ENCODE results near the gene CATSPERD. TPM values are rescaled to one million over a fixed set of nuclear protein-coding genes. Genes with fewer than 3 reads are reported as not detected.
"Not testable (repeated sequence)": the region's sequence is repeated elsewhere in the genome, so short reads cannot be mapped to it uniquely, and the experiment has no call there.

Gene CATSPERD
- total RNA-seq, 1 experiment from 2014 or later: 0.50 TPM

DNA sequence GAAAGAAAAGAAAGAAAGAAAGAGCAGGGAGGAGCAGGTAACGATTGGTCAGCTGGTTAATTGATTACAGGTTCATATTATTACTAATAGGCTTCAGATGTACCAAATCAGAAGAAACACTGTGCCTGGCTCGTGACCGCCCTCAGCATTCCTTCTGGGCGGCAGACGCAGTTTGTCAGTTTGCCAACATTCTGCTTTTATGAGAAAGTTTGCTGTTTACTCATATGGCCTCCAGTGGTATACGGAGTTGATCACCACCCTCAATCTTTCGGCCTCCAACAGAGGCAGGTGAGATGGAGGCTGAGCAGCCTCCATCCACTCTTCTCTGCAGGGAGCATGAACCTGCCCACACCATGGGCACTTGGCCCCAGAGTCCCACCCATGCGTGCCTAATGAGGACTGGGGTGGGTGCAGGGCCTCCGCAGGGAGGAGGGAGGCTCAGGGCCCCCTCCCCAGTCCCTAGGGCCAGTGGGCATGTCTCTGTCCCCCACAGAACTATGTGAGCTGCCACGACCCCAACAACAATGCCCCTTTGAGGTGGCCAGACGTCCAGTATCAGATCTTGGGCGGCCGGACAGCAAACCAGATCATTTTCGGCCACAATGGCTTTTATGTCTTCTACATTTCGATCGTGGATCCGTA lies 55.4 kb downstream of the CATSPERD start (continued):
- TF ChIP-seq, protein P1, sequence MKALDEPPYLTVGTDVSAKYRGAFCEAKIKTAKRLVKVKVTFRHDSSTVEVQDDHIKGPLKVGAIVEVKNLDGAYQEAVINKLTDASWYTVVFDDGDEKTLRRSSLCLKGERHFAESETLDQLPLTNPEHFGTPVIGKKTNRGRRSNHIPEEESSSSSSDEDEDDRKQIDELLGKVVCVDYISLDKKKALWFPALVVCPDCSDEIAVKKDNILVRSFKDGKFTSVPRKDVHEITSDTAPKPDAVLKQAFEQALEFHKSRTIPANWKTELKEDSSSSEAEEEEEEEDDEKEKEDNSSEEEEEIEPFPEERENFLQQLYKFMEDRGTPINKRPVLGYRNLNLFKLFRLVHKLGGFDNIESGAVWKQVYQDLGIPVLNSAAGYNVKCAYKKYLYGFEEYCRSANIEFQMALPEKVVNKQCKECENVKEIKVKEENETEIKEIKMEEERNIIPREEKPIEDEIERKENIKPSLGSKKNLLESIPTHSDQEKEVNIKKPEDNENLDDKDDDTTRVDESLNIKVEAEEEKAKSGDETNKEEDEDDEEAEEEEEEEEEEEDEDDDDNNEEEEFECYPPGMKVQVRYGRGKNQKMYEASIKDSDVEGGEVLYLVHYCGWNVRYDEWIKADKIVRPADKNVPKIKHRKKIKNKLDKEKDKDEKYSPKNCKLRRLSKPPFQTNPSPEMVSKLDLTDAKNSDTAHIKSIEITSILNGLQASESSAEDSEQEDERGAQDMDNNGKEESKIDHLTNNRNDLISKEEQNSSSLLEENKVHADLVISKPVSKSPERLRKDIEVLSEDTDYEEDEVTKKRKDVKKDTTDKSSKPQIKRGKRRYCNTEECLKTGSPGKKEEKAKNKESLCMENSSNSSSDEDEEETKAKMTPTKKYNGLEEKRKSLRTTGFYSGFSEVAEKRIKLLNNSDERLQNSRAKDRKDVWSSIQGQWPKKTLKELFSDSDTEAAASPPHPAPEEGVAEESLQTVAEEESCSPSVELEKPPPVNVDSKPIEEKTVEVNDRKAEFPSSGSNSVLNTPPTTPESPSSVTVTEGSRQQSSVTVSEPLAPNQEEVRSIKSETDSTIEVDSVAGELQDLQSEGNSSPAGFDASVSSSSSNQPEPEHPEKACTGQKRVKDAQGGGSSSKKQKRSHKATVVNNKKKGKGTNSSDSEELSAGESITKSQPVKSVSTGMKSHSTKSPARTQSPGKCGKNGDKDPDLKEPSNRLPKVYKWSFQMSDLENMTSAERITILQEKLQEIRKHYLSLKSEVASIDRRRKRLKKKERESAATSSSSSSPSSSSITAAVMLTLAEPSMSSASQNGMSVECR (CRISPR knock-in tag; IDR thresholded peaks at IDR 0.05; ENCODE audit: borderline replicate concordance): no peak
- no peak for TF ChIP-seq ZNF416 (CRISPR knock-in tag; IDR thresholded peaks at IDR 0.05)
- TF ChIP-seq, protein P2, sequence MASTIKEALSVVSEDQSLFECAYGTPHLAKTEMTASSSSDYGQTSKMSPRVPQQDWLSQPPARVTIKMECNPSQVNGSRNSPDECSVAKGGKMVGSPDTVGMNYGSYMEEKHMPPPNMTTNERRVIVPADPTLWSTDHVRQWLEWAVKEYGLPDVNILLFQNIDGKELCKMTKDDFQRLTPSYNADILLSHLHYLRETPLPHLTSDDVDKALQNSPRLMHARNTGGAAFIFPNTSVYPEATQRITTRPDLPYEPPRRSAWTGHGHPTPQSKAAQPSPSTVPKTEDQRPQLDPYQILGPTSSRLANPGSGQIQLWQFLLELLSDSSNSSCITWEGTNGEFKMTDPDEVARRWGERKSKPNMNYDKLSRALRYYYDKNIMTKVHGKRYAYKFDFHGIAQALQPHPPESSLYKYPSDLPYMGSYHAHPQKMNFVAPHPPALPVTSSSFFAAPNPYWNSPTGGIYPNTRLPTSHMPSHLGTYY (CRISPR knock-in tag; IDR thresholded peaks at IDR 0.05): no peak
- no peak for TF ChIP-seq OVOL2 (CRISPR knock-in tag; IDR thresholded peaks at IDR 0.05; ENCODE audit: borderline replicate concordance)
- TF ChIP-seq, protein P3, sequence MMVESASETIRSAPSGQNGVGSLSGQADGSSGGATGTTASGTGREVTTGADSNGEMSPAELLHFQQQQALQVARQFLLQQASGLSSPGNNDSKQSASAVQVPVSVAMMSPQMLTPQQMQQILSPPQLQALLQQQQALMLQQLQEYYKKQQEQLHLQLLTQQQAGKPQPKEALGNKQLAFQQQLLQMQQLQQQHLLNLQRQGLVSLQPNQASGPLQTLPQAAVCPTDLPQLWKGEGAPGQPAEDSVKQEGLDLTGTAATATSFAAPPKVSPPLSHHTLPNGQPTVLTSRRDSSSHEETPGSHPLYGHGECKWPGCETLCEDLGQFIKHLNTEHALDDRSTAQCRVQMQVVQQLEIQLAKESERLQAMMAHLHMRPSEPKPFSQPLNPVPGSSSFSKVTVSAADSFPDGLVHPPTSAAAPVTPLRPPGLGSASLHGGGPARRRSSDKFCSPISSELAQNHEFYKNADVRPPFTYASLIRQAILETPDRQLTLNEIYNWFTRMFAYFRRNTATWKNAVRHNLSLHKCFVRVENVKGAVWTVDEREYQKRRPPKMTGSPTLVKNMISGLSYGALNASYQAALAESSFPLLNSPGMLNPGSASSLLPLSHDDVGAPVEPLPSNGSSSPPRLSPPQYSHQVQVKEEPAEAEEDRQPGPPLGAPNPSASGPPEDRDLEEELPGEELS (CRISPR knock-in tag; IDR thresholded peaks at IDR 0.05): no peak
- TF ChIP-seq, protein P4, sequence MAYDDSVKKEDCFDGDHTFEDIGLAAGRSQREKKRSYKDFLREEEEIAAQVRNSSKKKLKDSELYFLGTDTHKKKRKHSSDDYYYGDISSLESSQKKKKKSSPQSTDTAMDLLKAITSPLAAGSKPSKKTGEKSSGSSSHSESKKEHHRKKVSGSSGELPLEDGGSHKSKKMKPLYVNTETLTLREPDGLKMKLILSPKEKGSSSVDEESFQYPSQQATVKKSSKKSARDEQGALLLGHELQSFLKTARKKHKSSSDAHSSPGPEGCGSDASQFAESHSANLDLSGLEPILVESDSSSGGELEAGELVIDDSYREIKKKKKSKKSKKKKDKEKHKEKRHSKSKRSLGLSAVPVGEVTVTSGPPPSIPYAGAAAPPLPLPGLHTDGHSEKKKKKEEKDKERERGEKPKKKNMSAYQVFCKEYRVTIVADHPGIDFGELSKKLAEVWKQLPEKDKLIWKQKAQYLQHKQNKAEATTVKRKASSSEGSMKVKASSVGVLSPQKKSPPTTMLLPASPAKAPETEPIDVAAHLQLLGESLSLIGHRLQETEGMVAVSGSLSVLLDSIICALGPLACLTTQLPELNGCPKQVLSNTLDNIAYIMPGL (CRISPR knock-in tag; IDR thresholded peaks at IDR 0.05): no peak

DNA sequence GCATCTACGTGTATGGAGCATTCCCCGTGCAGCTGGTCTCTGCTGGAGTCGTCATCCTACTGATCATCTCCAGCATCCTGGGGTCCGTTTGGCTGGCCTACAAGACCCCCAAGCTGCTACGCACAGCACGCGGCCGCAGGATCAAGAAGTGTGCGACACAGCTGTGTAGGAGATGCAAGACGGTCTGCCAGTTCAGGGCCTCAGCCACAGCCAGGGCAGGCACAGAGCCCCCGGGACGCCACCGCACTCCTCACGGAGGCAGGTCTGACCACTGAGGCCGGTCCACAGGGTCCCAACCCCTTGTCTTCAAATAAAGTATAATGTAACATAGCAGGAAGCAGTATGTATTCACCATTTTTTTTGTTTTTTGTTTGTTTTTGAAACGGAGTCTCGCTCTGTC lies 58.0 kb downstream of the CATSPERD start:
- Mint-ChIP-seq H3K4me1 (no peaks in the 10 kb centered on the region), H3K4me3 (no peak overlapping the region), H3K27me3 (ENCODE audit: low read depth) (peaks cover 2% of the 10 kb centered on the region; the same call in 1 of the 2 replicates), H3K9me3 (no peaks in the 10 kb centered on the region), H3K27ac (no peak overlapping the region), H3K36me3 (no peaks in the 10 kb centered on the region)
- TF ChIP-seq MYBL2 (CRISPR knock-in tag; IDR thresholded peaks at IDR 0.05) (no peak), GABPB1 (CRISPR knock-in tag; IDR thresholded peaks at IDR 0.05) (no peak), TEAD1 (CRISPR knock-in tag; IDR thresholded peaks at IDR 0.05) (no peak), RORB (CRISPR knock-in tag; IDR thresholded peaks at IDR 0.05) (no peak)
- CTCF ChIA-PET: interaction anchor here (0.6 to 2.1 kb wide), 3 partner anchors 26 to 91 kb away, joined by 4 to 7 read pairs (median 4); partner anchors contain the start of gene NRTN
- no peak for DNase-seq (ENCODE audit: low spot score)
- POLR2A ChIA-PET: no interaction called here
- ATAC-seq: no peak

DNA sequence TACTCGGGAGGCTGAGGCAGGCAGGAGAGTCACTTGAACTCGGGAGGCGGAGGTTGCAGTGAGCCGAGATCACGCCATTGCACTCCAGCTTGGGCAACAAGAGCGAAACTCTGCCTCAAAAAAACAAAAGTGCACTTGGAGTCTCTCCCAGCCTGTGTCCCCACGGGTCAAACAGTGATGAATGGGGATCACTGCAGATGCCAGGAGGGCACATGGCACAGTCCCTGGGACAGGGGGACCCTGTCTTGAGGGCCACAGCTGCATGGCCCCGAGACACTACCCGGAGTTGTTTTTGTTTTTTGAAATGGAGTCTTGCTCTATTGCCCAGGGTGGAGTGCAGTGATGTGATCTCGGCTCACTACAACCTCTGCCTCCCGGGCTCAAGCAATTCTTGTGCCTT lies 60.5 kb downstream of the CATSPERD start:
- H3K27ac Mint-ChIP-seq; H3K4me1 Mint-ChIP-seq; H3K9me3 Mint-ChIP-seq; H3K36me3 Mint-ChIP-seq; H3K4me3 Mint-ChIP-seq; POLR2A ChIA-PET; H3K27me3 Mint-ChIP-seq (ENCODE audit: low read depth); DNase-seq (ENCODE audit: low spot score); ATAC-seq: not testable (repeated sequence)
- CTCF ChIA-PET: interaction anchor here (4.5 kb wide), 1 partner anchor 23 kb away, joined by 16 read pairs; no protein-coding TSS in a partner anchor
